Transverse colon (tissue), 4 donors: ENCODE results near the gene NRF1.

Experiments
- EP300 ChIP-seq: sonication (generic); formaldehyde crosslinking; IDR thresholded peaks from one replicate; pipeline ENCODE4 v1.6.1; 2017; ENCODE audit warnings: antibody characterized with exemption, low read depth
- POLR2A ChIP-seq: fragments of 450-650 bp; IDR thresholded peaks from one replicate; pipeline ENCODE4 v1.6.1; 2016; ENCODE audit warnings: antibody characterized with exemption, mild to moderate bottlenecking, moderate library complexity
- POLR2AphosphoS5 ChIP-seq, 3 donors: sonication (generic); formaldehyde crosslinking; IDR thresholded peaks; one replicate each; pipeline ENCODE4 v1.6.1; 2016; ENCODE audit warnings: antibody characterized with exemption in 3 of 3
- TF ChIP-seq, protein P1 (sequence below), 5 experiments: fragments of 200-600 bp in 3 of 5; fragments of 450-650 bp in 2 of 5; sonication (generic) in 3 of 5; IDR thresholded peaks; 1 replicate in 2 of 5; 2 replicates in 3 of 5; pipeline ENCODE4 v1.5.1; 2016 to 2017; ENCODE audit warnings: antibody characterized with exemption in 5 of 5, inconsistent platforms in 3 of 5, mild to moderate bottlenecking in 2 of 5, moderate library complexity in 1 of 5

GRCh38 chr7:129739427-129739826, 127.9 kb downstream of the NRF1 start:
- TF ChIP-seq, protein P1, sequence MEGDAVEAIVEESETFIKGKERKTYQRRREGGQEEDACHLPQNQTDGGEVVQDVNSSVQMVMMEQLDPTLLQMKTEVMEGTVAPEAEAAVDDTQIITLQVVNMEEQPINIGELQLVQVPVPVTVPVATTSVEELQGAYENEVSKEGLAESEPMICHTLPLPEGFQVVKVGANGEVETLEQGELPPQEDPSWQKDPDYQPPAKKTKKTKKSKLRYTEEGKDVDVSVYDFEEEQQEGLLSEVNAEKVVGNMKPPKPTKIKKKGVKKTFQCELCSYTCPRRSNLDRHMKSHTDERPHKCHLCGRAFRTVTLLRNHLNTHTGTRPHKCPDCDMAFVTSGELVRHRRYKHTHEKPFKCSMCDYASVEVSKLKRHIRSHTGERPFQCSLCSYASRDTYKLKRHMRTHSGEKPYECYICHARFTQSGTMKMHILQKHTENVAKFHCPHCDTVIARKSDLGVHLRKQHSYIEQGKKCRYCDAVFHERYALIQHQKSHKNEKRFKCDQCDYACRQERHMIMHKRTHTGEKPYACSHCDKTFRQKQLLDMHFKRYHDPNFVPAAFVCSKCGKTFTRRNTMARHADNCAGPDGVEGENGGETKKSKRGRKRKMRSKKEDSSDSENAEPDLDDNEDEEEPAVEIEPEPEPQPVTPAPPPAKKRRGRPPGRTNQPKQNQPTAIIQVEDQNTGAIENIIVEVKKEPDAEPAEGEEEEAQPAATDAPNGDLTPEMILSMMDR (IDR thresholded peaks at IDR 0.05) = no peak
- no peak for TF ChIP-seq POLR2A
- no peak for TF ChIP-seq EP300
- no peak for TF ChIP-seq POLR2AphosphoS5 (IDR thresholded peaks at IDR 0.05)
